Loucy (cell line): ENCODE data around the gene OTUD4.

Experiments used
- CTCF ChIP-seq: fragments of 200-600 bp; sonication (generic); conservative IDR thresholded peaks from 2 replicates; pipeline ENCODE4 v1.5.1; 2014; ENCODE audit warnings: mild to moderate bottlenecking, antibody characterized with exemption, low read length
- EZH2phosphoT487 ChIP-seq: fragments of 200-600 bp; IDR thresholded peaks from 2 replicates; pipeline ENCODE4 v1.6.1; 2018; ENCODE audit warnings: antibody characterized with exemption, mild to moderate bottlenecking, moderate library complexity, borderline replicate concordance

GRCh38 chr4:145168581-145169187 is 11.7 kb downstream of the OTUD4 start:
- TF ChIP-seq CTCF (no peak), EZH2phosphoT487 (no peak)
